AG09319 (cell line): Measurements from ENCODE around the gene BCL2L12.

Experiments
- DNase-seq: peaks from one replicate; pipeline ENCODE4 v3.0.0-alpha.2; 2010; ENCODE audit warnings: low read depth; ENCODE audit errors: extremely low read depth
- CTCF ChIP-seq: IDR thresholded peaks from 2 replicates; pipeline ENCODE4 v1.5.1; 2011; ENCODE audit warnings: low read depth, mild to moderate bottlenecking, inconsistent platforms, low read length, moderate library complexity

BCL2L12 gene

GRCh38 chr19:49637821-49638738 lies 27.7 kb upstream of the BCL2L12 start:
- peak; percentile 51 for DNase-seq
- TF ChIP-seq CTCF: no peak

GRCh38 chr19:49639401-49640112 lies 26.2 kb upstream of the BCL2L12 start:
- no peak for DNase-seq
- no peak for TF ChIP-seq CTCF

GRCh38 chr19:49640113-49640898 lies 25.4 kb upstream of the BCL2L12 start, which contains the start of gene RRAS:
RRAS (minus strand) TSS chr19:49640143; CDS start chr19:49640098, 45 bp downstream.
- peak; percentile 100 for DNase-seq
- no peak for TF ChIP-seq CTCF

DNA sequence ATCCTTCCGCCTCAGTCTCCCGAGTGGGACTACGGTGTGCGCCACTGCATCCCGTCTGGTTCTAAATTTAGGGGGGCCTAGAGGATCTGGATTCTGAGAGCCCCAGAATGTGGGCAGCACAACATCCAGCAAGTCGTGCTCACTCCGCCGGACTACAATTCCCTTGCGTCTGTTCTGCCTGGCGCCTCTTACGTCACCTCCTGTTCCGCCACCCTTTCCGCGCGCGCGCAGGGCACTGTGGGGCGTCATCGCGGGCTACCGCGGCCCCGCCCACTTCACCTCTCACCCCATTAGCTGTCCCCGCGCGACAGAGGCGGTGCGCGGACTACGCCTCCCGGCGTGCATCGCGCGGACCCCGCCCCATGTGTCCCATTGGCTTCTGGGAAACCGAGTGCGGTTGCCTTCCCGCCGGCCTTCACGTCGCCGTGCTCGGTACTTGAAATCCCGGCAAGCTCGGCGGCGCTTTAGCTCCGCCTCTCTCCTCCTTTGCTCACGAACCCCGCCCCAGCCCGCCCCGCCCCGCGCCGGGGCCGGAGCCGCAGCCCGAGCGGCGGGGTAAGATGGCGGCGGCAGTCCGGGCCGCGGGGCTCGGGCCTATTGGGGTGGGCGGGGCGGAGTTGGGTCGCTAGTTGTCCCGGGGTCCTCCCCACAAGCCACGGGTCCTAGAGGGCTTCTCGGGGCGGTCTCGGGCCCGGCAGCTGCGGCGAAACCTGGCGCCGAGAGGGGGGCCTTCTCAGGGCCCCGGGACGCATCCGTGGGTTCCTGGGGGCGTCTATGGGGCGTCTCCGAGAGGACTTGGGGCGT lies 23.8 kb upstream of the BCL2L12 start, which contains the start of gene SCAF1:
Gene SCAF1, plus strand, starts transcription at position 522 of the 804 bp plus-strand sequence. CDS start 2,818 bp downstream, outside the sequence.
- TF ChIP-seq CTCF: no peak
- DNase-seq: peak; percentile 99

DNA sequence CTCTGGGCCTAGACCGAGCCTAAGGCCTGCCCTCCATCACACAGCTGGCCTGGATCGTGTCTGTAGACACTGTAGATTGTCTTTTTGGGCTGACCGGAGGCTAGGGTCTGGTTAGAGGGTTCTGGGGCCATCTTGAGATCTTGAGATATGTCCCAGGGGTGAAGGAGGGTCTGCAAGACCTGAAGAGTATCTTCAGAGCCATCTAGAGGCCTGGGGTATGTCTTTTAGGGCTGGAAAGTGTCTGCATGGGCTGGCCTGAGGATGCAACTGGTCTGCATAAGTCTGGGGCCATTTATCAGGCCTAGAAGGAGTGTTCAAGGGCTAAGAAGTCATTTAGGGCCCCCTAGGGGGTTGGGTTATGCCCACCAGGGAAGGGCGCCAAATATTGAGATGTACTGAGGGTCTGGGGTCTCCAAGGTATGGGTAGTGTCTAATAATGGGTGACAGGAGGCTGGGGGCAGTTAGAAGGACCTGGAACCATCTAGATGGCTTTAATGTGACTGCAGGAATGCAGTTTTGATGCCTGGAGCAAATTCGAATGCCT lies 23.2 kb upstream of the BCL2L12 start:
- no peak for DNase-seq
- no peak for TF ChIP-seq CTCF

GRCh38 chr19:49643466-49643865 lies 22.3 kb upstream of the BCL2L12 start:
- DNase-seq: no peak
- no peak for TF ChIP-seq CTCF
